Measurements from ENCODE around the gene ZFAND2B.

GRCh38 chr2:219228911-219229304 is 22.3 kb downstream of the ZFAND2B start:
- no peak for TF ChIP-seq CTCF (IDR thresholded peaks at IDR 0.05)
- no peak for TF ChIP-seq POLR2A (IDR thresholded peaks at IDR 0.05)
